ENCODE results near the gene MPI.

DNA sequence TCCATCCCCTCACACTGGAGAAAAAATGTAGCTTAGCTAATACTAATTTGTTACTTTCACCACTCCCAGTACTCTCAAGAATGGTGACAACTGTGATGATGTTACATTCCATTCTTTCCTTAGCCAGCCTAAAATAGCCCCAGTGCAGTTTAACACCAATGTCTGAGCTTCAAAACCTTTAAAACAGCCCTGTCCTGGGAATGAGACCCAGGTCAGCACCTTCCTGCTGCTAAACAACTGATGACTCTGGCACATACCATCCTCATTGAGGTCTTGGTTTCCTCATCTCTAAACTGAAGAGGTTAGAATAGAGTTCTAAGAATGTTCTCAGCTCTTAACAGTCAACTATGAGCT lies 20.5 kb upstream of the MPI start:
- no peak for TF ChIP-seq POLR2A (IDR thresholded peaks at IDR 0.05; ENCODE audit: low read depth, low read length)
- no peak for TF ChIP-seq POLR2AphosphoS5 (IDR thresholded peaks at IDR 0.05; ENCODE audit: insufficient read depth, low read depth, low read length)
